ENCODE results near the gene GLIPR2.

DNA sequence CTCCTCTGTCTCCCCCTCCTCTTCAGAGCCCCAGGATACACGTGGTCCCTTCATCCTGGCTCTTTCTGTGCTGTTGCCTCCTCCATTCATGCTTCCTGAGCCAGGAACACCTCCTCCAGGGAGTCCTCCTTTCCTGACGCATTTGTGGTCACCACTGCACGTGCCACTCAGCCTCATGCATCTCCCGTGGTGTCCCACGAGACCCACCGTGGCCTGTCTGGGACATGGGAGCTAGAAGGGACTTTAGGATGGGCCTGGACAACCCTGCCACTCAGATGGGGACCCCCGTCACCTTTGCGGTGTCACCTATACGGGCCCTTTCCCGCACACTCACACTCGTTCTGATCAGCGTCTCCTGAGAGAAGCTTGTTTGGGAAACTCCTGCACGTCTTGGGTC lies 6.7 kb downstream of the GLIPR2 start:
- TF ChIP-seq POLR2AphosphoS5 (IDR thresholded peaks at IDR 0.05; ENCODE audit: low read depth, low read length) (no peak), POLR2A (IDR thresholded peaks at IDR 0.05; ENCODE audit: low read depth, low read length) (no peak), TAF1 (IDR thresholded peaks at IDR 0.05; ENCODE audit: borderline replicate concordance, low read depth, low read length) (no peak)

All from GM12892 (cell line).